Hippocampal formation (tissue), 2 donors: ENCODE measurements around the gene PIGB.
"Not testable (repeated sequence)": the region's sequence is repeated elsewhere in the genome, so short reads cannot be mapped to it uniquely, and the experiment has no call there.

Experiments
- DNase-seq, 2 donors: peaks; one replicate each; lab custom pipeline; 2025; lab: John Stamatoyannopoulos, UW

PIGB gene

DNA sequence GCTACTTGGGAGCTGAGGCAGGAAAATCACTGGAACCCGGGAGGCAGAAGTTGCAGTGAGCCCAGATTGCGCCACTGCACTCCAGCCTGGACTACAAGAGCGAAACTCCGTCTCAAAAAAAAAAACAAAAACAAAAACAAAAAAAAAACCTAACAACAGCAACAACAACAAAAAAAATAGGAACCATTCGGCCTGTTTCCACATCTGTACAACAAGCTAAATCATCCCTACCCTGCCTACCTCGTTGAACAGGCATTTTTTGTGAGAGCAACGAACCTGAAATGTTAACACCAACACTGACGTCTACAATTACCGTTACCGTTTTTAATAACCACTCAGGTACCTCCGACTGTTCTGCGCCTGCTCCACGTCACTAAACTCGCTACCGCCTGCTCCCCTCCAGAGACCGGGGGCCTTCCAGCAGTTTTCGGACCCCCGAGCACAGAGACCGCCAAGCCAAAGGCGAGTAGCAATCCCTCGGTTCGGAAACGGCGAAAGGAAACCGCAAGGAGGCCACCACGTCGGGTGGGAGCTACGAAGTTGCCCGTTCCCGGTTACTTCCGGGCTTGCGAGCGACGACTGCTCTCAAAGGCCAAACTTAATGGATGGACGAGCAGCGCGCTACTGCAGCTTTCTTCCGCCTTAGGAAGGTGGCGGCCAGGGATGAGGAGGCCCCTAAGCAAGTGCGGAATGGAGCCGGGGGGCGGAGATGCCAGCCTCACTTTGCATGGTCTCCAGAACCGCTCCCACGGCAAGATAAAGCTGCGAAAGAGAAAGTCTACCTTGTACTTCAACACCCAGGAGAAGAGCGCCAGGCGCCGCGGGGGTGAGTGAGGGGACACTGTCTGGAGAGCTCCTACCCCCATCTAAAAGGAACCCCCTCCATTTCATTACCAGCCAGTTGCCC lies at the start of gene PIGB, which contains the start of gene PIGBOS1:
TSS of gene PIGB (plus strand) at position 635 of the 907 bp plus-strand sequence. CDS start at position 664, 29 bp downstream.
TSS of gene PIGBOS1 (minus strand) at position 536 of the 907 bp plus-strand sequence. CDS start 1,331 bp downstream, outside the sequence.
- DNase-seq: peak; percentile 53 to 73

DNA sequence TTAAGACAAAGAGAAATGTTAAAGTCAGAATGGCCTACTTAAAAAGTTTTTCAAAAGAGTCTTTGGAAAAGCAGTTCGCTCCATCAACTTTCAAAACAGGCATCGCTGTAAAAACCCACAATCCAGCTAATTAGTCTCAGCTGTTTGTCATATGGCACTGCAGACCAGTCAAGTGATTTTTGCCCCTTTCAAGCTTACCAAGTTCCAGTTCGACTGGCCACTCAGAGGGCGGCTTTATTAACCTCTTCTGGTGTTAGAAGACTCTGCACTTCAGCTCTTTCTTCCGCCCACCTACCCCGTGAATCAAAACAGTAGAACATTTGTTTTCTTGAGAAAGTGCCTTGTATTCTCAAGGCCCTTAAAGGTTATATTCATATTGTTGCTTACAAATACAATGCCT lies 48.7 kb upstream of the PIGB start:
- no peak for DNase-seq

DNA sequence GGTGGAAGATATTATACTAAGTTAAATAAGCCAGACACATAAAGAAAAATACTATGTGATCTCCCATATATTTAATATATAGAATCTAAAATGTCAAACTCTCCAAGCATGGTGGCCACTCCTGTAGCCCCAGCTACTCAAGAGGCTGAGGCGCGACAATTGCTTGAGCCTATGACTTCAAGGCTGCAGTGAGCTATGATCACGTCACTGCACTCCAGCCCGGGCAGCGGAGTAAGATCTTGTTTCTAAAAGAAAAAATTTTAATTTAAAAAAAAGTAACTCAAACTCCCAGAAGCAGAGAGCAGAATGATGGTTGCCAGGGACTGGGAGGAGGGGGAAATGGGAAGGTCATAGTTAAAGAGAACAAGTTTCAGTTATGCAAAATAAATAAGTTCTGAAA lies 42.7 kb upstream of the PIGB start:
- DNase-seq: no peak

DNA sequence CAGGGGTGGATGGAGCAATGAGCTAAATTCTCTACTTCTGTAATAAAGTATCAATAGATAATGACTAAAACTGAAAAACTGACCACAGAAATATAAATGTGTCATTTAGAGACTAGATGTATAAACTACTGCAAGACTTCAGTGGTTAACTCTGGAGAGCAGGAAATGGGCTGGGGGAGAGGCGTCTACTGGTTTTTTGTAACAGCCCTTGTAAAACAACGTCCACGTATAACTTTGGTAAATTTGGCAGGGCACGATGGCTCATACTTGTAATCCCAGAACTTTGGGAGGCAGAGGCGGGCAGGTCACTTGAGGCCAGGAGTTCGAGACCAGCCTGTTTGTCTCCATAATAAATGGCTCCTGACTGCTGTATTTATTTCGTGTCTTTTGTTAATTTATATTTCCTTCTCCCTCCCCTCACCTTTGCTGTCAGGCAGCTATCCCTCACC lies 41.9 kb upstream of the PIGB start:
- no peak for DNase-seq

DNA sequence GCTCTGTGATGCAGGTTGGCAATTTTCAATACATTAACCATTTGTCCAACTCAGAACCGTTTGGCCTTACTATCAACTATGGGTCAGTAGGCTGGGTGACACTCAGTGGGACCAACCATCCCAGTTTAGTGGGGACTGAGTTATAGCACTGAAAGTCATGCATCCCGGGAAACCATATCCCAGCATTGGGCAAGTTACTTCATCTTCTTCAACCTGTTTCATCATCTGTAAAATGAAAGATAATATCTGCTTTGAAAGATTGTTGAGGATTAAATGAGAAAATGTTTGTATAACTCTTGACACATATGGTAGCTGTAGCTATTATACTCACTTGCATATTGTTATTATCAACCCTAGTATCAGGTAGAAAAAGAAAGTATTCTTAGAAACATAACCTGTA lies 41.3 kb upstream of the PIGB start:
- no peak for DNase-seq

DNA sequence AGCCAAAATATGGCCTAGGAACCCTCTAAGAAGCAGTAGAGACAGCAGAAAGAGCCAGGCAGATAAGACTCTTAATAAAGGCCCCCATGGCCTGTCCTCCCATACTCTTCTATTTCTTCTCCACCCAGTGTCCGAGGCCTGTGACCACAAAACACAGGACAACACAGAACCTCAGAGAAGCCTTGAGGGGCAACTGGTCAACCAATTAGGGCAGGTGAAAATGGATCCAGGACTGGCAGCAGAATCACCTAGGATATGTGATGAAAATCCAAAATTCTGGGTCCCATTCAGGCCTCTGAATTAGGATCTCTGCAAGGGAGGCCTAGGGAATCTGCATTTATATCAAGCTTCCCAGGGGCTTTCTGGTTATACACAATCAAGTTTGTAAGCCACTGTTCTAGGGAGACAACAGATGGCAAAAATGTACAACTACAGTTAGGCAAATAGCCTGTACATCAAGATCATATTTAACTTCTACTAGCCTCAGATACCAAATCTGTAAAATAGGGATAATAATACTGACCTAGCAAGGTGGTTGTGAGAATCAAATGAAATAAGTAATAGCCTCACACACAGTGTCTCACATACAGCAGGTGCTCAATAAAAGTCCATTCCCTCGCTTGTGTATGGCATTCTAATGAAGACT lies 39.8 kb upstream of the PIGB start:
- DNase-seq: no peak

DNA sequence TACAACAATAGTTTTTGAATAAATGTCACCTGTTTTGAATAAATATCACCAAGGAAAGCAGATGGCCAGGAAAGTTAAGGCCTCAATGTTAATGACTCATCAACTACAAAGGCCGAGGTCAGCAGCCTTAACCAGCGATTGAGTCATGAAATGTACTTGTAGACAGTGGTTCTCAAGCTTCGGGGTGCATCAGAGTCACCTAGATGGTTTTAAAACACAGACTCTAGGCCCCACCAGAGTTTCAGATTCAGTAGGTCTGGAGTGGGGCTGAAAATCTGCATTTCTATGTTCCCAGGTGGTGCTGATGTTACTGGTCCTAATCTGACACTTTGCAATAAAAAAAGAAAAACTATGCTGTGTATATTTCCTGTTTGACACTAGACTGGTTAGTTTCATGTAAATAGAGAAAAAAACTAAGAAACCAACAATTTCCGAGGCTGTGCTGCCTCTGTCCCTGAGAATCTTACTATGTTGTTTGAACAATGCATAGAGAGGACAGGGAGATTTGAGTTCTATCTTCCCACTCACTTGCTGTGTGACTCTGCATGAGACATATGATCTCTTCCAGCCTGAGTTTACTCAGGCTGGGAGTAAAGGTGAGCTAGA lies 39.2 kb upstream of the PIGB start:
- no peak for DNase-seq

DNA sequence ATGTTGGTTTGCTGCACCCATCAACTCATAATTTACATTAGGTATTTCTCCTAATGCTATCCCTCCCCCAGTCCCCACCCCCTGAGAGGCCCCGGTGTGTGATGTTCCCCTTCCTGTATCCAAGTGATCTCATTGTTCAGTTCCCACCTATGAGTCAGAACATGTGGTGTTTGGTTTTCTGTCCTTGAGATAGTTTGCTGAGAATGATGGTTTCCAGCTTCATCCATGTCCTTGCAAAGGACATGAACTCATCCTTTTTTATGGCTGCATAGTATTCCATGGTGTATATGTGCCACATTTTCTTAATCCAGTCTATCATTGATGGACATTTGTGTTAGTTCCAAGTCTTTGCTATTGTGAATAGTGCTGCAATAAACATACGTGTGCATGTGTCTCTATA lies 38.4 kb upstream of the PIGB start:
- not testable (repeated sequence) for DNase-seq

DNA sequence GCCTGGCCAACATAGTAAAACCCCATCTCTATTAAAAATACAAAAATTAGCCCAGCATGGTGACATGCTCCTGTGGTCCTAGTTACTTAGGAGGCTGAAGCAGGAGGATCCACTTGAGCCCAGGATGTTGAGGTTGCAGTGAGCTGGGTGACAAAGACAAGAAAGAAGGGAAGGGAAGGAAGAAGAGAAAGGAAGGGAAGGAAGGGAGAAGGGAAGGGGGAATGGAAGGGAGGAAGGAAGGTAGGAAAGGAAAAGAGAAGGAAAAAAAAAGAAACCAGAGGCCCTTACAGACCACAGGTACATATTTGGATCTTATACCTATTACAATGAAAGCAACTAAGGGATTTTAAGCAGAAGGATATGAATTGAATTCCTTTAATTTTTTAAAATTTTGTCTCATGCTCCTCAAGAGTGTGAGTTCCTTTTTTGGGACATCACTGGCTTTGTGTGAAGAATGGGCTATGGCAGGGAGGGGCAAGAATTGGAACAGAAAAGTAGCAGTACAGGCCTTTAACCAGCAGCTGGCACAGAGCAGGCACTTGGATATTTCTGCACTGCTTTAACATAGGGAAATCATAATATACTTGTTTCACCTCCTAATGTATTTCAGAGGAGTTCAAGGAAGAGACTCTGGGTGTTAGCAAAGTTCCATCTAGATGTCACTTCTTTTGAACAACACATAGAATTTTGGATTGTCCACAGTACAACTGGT lies 37.3 kb upstream of the PIGB start:
- no peak for DNase-seq

DNA sequence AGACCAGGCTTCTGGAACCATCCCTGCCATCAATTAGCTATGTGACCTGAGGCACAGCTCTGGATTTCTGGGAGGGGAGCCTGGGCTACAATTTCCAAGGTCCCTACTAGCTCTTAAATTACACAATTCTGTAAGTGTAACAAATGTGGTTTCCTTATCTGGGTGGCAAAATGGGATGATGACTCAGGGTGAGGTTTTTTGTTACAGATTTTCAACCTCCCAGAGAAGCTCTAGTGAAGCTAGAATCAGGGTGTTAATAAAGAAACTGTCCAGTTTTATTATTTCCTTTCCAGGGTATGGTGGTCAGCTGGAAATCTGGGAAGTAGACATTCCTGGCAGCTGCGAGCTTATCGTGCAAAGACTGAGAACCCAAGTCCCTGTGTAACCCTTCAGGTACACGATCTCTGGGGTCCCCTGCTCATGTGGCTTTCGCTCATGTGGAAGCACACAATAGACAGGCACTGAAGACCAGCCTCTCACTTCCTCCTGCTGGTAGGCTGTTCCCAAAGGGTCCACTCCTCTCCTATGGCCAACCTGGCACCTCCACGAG lies 36.7 kb upstream of the PIGB start:
- no peak for DNase-seq

DNA sequence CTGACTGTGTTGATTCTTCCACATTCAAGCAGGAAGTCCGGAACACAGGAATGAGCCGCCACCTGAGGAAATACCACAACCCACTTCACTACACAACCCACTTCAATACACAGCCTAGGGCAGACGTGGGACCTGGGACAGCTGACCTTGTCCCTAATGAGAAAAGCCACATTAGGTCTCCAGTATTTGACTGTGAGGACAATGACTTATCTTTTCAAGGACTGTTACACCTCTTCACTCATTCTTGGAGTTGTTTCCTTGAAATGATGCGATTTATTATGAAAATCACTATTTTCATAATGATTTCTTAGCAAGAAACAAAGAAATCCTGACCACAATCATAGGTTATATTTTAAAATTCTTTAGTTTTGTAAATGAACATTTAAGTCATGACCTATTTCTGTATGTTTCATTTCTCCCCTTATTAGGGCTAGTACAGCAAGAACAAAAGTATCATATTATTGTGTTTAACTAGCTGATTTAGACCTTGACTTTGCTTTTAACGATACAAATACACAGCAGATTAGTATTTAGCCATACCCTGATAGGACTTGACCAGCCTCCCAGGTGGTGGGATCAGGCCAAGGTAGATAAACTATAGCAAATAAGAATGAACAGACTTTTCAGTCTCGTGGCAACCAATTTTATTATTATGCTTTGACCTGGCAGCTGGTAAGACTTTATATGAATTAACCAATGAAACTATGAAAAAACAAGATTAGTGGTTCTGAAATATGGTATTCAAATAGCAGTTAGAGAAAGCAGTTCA lies 35.5 kb upstream of the PIGB start:
- DNase-seq: no peak

DNA sequence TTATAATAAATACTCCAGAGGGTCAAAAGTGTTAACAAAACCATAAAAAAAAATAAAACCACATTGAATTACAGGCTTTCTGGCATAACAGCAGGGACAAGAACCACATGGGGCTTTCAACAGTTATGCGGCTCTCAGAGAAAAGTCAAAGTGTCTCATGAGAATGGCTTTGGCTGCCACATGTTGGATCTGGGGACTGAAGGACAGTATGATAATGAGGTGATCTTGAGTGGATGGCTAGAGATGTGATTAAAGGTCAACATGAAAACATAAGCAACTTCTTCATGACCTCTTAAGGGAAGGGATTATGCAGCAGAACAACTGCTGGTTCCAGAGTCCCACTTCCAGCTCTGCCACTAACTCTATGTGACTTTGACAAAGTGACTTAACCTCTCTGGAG lies 34.6 kb upstream of the PIGB start:
- no peak for DNase-seq

DNA sequence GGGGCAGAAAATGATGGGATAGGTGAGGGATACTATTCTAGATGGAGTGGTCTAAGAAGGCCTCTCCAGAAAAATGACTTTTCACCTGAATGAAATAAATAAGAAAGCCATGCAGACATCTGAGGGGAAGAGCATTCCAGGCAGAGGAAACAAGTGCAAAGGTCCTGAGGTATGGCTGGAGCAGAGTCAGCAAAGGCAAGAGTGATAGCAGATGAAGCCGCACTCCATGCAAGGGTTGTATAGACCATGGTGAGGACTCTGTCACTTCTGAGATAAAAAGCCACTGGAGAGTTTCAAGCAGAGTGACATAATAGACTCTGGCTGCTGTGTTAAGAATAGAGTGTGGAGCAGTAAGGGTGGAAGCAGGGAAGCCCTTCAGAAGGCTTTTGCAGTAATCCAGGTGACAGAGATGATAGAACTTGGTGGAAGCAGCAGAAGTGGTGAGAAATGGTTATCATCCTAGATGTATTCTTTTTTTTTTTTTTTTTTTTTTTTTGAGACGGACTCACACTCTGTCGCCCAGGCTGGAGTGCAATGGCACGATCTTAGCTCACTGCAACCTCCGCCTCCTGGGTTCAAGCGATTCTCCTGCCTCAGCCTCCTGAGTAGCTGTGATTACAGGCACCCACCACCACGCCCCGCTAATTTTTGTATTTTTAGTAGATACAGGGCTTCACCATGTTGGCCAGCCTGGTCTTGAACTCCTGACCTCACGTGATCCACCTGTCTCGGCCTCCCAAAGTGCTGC lies 32.4 kb upstream of the PIGB start:
- not testable (repeated sequence) for DNase-seq

DNA sequence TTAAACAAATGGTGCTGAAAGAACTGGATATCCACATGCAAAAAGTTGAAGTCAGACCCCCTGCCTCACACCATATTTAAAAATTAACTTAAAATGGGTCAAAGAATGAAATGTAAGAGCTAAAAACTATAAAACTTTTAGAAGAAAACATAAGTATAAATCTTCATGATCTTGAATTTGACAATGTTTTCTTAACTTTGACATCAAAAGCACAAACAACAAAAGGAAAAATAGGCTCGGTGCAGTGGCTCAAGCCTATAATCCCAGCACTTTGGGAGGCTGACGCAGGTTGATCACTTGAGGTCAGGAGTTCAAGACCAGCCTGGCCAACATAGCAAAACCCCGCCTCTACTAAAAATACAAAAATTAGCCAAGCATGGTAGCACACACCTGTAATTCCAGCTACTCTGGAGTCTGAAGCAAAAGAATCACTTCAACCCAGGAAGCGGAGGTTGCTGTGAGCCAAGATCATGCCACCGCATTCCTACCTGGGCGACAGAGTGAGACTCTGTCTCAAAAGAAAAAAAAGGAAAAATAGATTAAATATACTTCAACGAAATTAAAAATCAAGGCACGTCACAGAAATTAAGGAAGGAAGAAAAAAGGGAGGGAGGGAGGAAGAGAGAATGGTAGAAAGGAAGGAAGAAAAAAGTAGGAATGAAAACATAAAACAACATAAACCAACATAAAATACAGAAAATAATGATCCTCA lies 30.9 kb upstream of the PIGB start:
- DNase-seq: no peak

DNA sequence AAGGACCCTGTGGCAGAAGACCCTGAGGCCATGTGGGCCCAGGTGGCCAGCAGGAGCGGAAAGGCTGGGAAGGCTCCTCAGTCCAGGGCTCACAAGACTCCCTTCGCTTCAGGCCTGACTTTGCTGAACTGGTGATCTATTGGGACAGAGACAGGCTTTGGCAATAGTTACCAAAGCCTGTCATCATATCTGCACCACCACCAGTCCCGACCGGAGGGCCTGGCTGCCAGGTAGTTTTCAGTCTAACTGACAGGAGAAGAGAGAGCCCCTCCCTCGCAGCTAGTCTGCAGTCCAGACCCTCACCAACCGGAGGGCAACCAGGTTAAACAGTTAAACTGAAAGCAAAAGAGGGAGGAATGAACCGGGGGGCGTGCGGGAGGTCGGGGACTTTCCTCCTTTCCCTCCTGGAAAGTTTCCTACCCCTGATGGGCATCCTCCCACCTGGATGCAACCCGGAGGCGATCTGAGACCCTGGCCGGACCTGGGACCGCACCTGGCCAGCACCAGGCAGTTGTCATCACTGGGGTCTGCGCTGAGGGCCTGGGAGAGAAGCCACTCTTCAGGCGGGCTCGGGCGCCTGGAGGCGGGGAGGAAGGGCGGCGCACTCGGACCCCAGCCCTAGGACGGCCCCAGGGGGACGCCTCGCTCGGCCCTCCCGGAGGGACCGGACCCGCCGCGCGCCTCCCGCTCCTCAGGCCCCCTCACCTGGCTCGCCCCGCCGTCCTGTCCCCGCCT lies 29.8 kb upstream of the PIGB start:
- DNase-seq: no peak

DNA sequence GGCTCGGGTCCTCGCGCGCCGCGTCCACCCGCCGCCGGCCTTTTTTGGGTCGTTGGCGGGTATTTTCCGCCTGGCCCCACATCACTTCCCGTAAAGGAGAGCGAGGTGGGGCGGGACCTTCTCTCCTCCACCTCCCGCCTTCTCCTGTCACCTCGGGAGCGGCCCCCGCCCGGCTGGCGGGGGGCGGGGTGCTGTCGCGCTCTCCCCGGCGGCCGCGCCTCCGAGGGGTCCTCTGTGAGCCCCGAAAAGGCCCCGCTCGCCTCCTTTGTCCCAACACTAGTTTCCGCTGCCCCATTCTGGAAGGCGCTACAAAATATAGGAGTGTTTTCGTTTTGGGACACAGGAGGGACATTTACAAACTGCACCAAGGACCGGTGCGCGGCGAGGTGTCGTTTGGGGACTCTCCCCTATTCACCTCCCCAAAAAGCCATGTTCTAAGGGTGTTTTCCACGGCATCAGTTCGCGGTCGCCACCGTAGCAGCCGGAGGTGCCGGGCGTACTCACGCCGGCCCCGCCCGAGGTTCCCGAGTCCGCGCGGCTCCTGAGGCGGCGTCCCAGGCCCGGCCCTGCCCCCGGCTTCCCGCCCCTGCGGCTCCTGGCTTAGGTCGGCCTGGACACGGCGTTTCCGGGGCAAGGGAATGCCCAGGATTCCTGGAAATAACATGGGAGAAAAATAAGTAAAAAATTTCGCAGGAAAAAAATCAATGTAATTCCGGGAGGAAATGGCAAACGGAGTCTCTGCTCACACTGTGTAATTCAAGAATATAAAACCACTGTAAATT lies 29.1 kb upstream of the PIGB start, which contains the start of gene RAB27A:
TSS of gene RAB27A (minus strand) at position 68 of the 782 bp plus-strand sequence. CDS start 54,879 bp downstream, outside the sequence.
- peak in 1 of 2 donors; percentile 51 for DNase-seq

DNA sequence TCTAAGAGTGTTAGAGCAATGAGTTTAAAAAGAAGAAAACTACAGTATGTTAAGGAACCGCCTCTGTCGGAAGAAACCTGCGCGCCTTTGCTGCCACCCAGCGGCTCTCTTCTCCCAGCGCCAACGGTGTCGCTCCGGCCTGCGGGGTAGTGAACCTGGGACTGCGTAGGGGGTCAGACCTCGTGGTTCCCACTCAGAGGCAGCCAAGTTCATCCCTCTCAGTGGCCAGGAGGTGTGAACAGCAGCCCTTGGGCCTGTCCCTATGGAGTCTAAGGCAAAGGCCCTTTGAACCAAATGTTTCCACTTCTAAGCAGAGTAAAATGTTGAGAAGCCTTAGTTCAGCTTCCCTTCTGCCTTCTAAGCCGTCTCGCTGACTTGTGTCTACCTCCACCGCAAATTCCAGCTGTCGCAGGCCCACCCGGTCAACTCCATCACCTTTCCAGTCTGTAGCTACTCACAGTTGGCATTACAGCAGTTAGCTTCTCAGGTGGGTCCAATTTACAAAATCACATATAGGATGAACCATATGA lies 28.4 kb upstream of the PIGB start:
- DNase-seq: peak; percentile 64 to 73

DNA sequence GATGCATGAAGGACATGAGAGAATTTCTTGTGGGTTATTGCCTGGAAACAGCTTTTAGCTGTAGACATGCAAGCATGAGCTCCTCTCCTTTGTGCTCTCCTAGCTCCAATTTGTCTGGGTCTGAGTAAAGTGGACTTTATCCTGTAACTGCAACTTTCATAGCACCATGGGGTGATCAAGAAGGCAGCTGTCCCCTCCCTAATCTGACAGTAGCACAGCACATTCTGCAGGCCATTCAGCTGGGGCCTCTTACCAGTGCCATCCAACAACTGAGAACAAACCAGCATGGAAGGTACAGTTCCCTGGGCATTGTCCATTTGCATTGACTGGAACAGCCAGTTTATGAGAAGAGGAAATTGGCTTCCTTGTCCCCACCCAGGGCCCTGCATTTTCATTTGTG lies 21.7 kb upstream of the PIGB start:
- no peak for DNase-seq
